Measurements from ENCODE around the gene VCL. TPM values are rescaled to one million over a fixed set of nuclear protein-coding genes. Genes with fewer than 3 reads are reported as not detected.

The VCL gene
- total RNA-seq, 1 experiment from 2014 or later = 291 TPM

- no peak overlapping the region for H4K8ac ChIP-seq (replicated peaks; ENCODE audit: insufficient read length, low read depth, low read length)
- WGBS (ENCODE audit: extremely low coverage, insufficient read length, low lambda C conversion rate) = no CpG with 5 or more reads among the region's 2 CpGs
These were observed 43.2 kb upstream of the VCL start for GRCh38 chr10:73954737-73955136.

More at GRCh38 chr10:73954737-73955136, 43.2 kb upstream of the VCL start:
- Mint-ChIP-seq H3K36me3 (ENCODE audit: insufficient read depth in 1 of 3, low read depth in 3 of 3) (no peaks in the 10 kb centered on the region), H3K27me3 (ENCODE audit: low read depth) (no peaks in the 10 kb centered on the region), H3K27ac (no peak overlapping the region), H3K9me3 (no peaks in the 10 kb centered on the region), H3K4me1 (peaks cover 21% of the 10 kb centered on the region in 2 experiments), H3K4me3 (no peak overlapping the region)
- H2BK120ac ChIP-seq (ENCODE audit: low read depth, low read length, poor library complexity, severe bottlenecking) = no peak overlapping the region
- H3K23ac ChIP-seq (ENCODE audit: insufficient read length, low read depth, low read length) = no peak overlapping the region
- TF ChIP-seq CTCF (conservative IDR thresholded peaks at IDR 0.05) = no peak
- no peak overlapping the region for H2AFZ ChIP-seq (ENCODE audit: low read length)
- no peak overlapping the region for H2BK20ac ChIP-seq (ENCODE audit: low read depth, low read length, poor library complexity, severe bottlenecking)
- DNase-seq = no peak
- no peak overlapping the region for H4K91ac ChIP-seq (ENCODE audit: insufficient read length, low read depth, low read length)
- H3K79me2 ChIP-seq (ENCODE audit: insufficient read depth, low read length) = no peaks in the 10 kb centered on the region
- H4K5ac ChIP-seq (ENCODE audit: insufficient read length, low read depth, low read length) = no peak overlapping the region
- no peak overlapping the region for H3K56ac ChIP-seq (ENCODE audit: insufficient read length, low read depth, low read length)
- no peaks in the 10 kb centered on the region for H3K27me3 ChIP-seq (ENCODE audit: insufficient read depth, low read length)
- H3K9ac ChIP-seq (ENCODE audit: extremely low read depth, insufficient read length, low read length) = no peak overlapping the region
- no peak overlapping the region for H2BK5ac ChIP-seq (ENCODE audit: insufficient read length, low read length)
- H3K4me1 ChIP-seq (ENCODE audit: insufficient read depth, low read length) = 0 out of 2 replicates have a peak, but pooled peaks cover 3% of the 10 kb centered on the region
- H3T11ph ChIP-seq (ENCODE audit: low read length) = no peak overlapping the region
- H2BK15ac ChIP-seq (ENCODE audit: low read depth, low read length) = no peak overlapping the region
- no peaks in the 10 kb centered on the region for H3K9me3 ChIP-seq (ENCODE audit: control insufficient read depth, low read depth, low read length)
- no peaks in the 10 kb centered on the region for H4K20me1 ChIP-seq (ENCODE audit: control insufficient read depth, insufficient read depth, insufficient read length)
- H3K79me1 ChIP-seq (ENCODE audit: insufficient read depth, low read depth, low read length, poor library complexity, severe bottlenecking) = no peaks in the 10 kb centered on the region
- no peak overlapping the region for H3K4ac ChIP-seq (ENCODE audit: low read depth, low read length)
- no peak overlapping the region for H3K14ac ChIP-seq (ENCODE audit: insufficient read depth, low read length)
- H3K27ac ChIP-seq (ENCODE audit: insufficient read length, low read depth, low read length) = no peak overlapping the region
- no peak overlapping the region for H3K4me2 ChIP-seq (ENCODE audit: insufficient read depth, insufficient read length, low read length)
- no peaks in the 10 kb centered on the region for H3K23me2 ChIP-seq (ENCODE audit: insufficient read length, low read depth, low read length, poor library complexity, severe bottlenecking)
- no peak overlapping the region for H2AK5ac ChIP-seq (ENCODE audit: insufficient read length, low read length)
- H3K18ac ChIP-seq (ENCODE audit: insufficient read length, low read depth, low read length) = no peak overlapping the region
- H2BK12ac ChIP-seq (ENCODE audit: insufficient read length, low read depth, low read length) = no peak overlapping the region

All from H9 (cell line).